ENCODE measurements around the gene KSR2.

GRCh38 chr12:117459229-117459628 is 509.6 kb downstream of the KSR2 start:
- no peak for TF ChIP-seq EZH2 (IDR thresholded peaks at IDR 0.05; ENCODE audit: low read depth)
- TF ChIP-seq, protein P1, sequence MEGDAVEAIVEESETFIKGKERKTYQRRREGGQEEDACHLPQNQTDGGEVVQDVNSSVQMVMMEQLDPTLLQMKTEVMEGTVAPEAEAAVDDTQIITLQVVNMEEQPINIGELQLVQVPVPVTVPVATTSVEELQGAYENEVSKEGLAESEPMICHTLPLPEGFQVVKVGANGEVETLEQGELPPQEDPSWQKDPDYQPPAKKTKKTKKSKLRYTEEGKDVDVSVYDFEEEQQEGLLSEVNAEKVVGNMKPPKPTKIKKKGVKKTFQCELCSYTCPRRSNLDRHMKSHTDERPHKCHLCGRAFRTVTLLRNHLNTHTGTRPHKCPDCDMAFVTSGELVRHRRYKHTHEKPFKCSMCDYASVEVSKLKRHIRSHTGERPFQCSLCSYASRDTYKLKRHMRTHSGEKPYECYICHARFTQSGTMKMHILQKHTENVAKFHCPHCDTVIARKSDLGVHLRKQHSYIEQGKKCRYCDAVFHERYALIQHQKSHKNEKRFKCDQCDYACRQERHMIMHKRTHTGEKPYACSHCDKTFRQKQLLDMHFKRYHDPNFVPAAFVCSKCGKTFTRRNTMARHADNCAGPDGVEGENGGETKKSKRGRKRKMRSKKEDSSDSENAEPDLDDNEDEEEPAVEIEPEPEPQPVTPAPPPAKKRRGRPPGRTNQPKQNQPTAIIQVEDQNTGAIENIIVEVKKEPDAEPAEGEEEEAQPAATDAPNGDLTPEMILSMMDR (conservative IDR thresholded peaks at IDR 0.05): no peak
